NCI-H146 treated with DMSO at 0.1 percent for 48 hours (cell line): ENCODE results near the gene CDKN3.
"Not testable (repeated sequence)": the region's sequence is repeated elsewhere in the genome, so short reads cannot be mapped to it uniquely, and the experiment has no call there.

Source experiments
- DNase-seq: peaks from one replicate; lab custom pipeline; 2025; ENCODE audit not compliant: unreplicated experiment; lab: John Stamatoyannopoulos, UW

CDKN3 gene

GRCh38 chr14:54370323-54371198 lies 26.2 kb upstream of the CDKN3 start:
- DNase-seq, result no peak

GRCh38 chr14:54374117-54374884 lies 22.5 kb upstream of the CDKN3 start:
- DNase-seq, result no peak

- no peak for DNase-seq
Measured at GRCh38 chr14:54377501-54377900, 19.3 kb upstream of the CDKN3 start.

GRCh38 chr14:54378893-54379292 lies 17.9 kb upstream of the CDKN3 start:
- not testable (repeated sequence) for DNase-seq

- DNase-seq, result not testable (repeated sequence)
Measured at GRCh38 chr14:54380558-54380957, 16.2 kb upstream of the CDKN3 start.

- no peak for DNase-seq
Measured at GRCh38 chr14:54381821-54382220, 15.0 kb upstream of the CDKN3 start.

GRCh38 chr14:54383835-54384234 lies 13.0 kb upstream of the CDKN3 start:
- DNase-seq, result no peak

- DNase-seq, result no peak
Measured at GRCh38 chr14:54385556-54385955, 11.3 kb upstream of the CDKN3 start.

- DNase-seq, result no peak
Measured at GRCh38 chr14:54387328-54387727, 9.5 kb upstream of the CDKN3 start.

GRCh38 chr14:54392131-54392859 lies 4.5 kb upstream of the CDKN3 start:
- DNase-seq, result no peak

GRCh38 chr14:54392986-54393884 lies 3.6 kb upstream of the CDKN3 start:
- DNase-seq, result not testable (repeated sequence)

- no peak for DNase-seq
Measured at GRCh38 chr14:54394596-54394995, 2.2 kb upstream of the CDKN3 start.

GRCh38 chr14:54395284-54395683 lies 1.5 kb upstream of the CDKN3 start:
- no peak for DNase-seq

- no peak for DNase-seq
Measured at GRCh38 chr14:54395716-54396115, 1.1 kb upstream of the CDKN3 start.

- no peak for DNase-seq
Measured at GRCh38 chr14:54396183-54396492, 669 bp upstream of the CDKN3 start.

- no peak for DNase-seq
Measured at GRCh38 chr14:54399560-54399959, 2.8 kb downstream of the CDKN3 start.

GRCh38 chr14:54403401-54404005 lies 6.7 kb downstream of the CDKN3 start:
- DNase-seq, result not testable (repeated sequence)

- no peak for DNase-seq
Measured at GRCh38 chr14:54410215-54410614, 13.4 kb downstream of the CDKN3 start.

- no peak for DNase-seq
Measured at GRCh38 chr14:54411371-54411770, 14.6 kb downstream of the CDKN3 start.

- no peak for DNase-seq
Measured at GRCh38 chr14:54420478-54421142, 23.8 kb downstream of the CDKN3 start.
